GM18861 (cell line): ENCODE data around the gene NLRC5.
"Not testable (repeated sequence)": the region's sequence is repeated elsewhere in the genome, so short reads cannot be mapped to it uniquely, and the experiment has no call there.

Experiments used
- ATAC-seq: cut with Tn5 transposase; IDR thresholded peaks from one replicate; pipeline ENCODE4 v1.9.1; 2021; ENCODE audit not compliant: unreplicated experiment

NLRC5 gene

GRCh38 chr16:56960681-56961281 lies 28.6 kb upstream of the NLRC5 start:
- ATAC-seq = no peak

GRCh38 chr16:56961386-56961785 lies 28.0 kb upstream of the NLRC5 start:
- ATAC-seq = no peak

DNA sequence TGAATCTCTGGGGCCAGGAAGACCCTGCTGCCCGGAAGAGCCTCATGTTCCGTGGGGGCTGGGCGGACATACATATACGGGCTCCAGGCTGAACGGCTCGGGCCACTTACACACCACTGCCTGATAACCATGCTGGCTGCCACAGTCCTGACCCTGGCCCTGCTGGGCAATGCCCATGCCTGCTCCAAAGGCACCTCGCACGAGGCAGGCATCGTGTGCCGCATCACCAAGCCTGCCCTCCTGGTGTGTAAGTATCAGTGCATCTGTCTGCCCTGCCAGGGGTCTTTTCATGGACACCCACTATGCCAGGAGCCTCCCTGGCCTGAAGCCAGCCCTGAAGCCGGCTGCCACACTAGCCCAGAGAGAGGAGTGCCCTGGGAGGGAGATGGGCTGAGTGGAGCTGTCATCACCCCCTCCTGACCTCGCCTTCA lies 27.5 kb upstream of the NLRC5 start, which contains the start of gene CETP:
Gene CETP (plus strand): TSS at position 100 of the 431 bp plus-strand sequence. CDS start 30 bp downstream, at position 130.
- no peak for ATAC-seq

- peak; percentile 52 for ATAC-seq
Observed at GRCh38 chr16:56964243-56965148, 24.9 kb upstream of the NLRC5 start.

DNA sequence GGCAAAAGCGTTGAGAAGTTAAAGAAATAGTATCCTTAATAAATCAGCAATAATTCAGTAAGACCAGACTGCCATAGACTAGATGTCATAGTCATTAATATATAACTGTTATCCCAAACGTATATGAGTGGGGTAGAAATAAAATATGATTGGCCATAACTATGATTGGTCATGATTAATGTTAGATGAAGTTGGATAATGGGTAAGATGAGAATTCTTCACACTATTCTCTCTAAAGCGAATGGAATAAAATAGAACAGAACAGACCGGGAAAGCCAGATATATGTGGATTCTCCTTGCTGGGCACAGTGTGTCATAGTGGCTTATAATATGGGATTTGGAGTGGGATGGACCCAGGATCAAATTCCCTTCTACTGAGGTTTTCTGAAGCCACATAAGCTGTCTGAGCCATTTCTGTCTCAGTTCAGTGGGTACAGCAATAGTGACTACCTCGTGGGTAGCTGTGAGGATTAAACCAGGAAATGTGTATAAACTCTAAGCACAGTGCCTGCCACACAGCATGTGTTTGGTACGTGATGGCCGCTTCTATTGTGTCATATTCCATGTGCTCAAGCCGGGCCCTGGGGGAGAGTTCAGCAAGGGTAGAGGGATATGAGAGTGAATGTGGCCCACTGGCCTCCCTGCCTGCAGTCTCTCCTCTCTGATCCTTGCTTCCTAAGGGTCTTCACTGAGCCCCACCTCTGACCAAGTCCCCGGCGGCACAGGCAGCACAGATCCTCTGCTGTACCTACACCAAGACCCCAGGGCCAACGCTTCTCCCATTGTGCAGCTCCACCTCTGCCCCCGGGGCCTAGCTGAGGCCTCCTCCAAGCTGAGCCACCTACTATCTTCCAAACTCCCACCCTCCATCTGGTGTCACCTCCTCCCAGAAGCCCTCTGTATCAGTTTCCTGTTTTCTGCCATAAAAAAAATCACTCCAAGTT lies 23.9 kb upstream of the NLRC5 start:
- no peak for ATAC-seq

DNA sequence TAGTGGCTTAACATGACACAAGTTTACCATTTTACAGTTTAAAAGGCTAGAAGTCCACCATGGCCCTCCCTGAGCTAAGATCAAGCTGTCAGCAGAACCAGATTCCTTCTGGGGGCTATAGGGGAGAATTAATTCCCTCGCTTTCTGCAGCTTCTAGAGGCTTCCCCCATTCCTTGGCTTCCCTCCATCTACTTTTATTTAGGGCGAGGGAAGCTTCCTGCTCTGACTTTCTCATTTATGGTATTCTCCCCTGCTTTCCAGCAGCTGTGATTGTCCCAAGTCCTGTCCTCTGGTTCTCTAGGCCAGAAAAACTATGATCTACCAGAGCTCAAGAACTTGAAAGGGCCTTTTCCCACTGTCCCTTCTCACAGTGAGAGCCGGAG lies 23.3 kb upstream of the NLRC5 start:
- no peak for ATAC-seq

DNA sequence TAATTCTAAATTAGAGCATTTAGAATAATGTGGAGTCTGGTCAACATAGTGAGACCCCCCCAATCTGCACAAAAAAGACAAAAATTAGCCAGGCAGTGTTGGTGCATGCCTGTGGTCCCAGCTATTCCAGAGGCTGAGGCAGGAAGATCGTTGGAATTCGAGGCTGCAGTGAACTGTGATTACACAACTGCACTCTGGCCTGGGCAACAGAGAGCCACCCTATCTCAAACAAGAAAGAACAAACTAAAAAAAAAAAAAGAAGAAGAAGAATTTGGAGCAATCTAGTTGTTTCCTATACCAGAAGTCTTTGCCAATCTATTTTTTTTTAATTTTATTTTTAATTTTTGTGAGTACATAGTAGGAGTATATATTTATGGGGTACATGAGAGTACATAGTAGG lies 21.6 kb upstream of the NLRC5 start:
- no peak for ATAC-seq

DNA sequence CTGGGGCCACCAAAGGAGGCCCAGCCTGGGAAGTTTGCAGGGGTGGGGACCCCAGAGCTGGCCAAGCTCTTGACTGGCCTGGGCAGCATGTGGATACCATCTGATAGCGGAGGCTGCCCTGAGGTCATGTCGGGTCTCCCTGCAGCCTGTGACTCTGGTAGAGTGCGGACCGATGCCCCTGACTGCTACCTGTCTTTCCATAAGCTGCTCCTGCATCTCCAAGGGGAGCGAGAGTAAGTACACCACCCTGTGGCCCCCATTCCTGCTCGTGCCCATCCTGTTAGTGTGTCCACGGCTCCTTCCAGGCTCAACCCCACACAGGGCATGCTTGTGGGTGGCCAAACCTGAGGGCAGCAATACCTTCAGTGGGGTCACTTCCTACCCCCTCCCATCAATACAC lies 19.6 kb upstream of the NLRC5 start:
- ATAC-seq = no peak

DNA sequence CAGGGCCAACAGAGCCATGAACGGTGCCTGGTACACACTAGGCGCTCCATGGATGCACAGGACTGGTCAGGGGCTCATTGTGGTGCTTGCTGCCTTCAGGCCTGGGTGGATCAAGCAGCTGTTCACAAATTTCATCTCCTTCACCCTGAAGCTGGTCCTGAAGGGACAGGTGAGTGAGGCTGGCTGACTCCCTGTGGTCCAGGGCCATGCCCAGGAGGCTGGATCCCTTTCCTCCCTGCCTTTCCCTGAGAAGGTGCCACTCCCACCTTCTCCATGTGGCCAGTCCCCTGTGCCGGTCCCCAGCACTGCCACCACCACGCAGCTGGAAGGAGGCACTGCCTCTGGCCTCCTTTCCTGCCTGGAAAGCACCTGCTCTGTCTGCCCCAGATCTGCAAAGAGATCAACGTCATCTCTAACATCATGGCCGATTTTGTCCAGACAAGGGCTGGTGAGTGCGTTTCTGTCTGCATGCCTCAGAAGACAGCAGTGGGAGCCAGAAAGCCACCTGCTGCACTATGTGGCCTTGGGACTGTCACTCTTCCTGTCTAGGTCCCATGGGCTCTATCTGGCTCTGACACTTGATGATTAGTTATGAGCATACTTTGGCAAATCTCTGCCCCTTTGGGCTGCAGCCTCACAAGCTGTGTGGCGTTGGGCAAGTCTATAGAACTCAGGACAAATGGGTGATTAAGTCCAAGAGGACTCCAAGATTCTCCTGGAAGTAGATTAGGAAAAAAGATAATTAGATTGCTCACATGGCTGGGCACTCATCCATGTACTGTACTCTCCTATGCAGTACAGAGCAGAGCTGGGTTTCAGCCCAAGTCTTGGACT lies 18.2 kb upstream of the NLRC5 start:
- peak; percentile 93 for ATAC-seq

GRCh38 chr16:56971768-56972043 lies 17.7 kb upstream of the NLRC5 start:
- no peak for ATAC-seq

- ATAC-seq = no peak
Observed at GRCh38 chr16:56972403-56973293, 16.7 kb upstream of the NLRC5 start.

DNA sequence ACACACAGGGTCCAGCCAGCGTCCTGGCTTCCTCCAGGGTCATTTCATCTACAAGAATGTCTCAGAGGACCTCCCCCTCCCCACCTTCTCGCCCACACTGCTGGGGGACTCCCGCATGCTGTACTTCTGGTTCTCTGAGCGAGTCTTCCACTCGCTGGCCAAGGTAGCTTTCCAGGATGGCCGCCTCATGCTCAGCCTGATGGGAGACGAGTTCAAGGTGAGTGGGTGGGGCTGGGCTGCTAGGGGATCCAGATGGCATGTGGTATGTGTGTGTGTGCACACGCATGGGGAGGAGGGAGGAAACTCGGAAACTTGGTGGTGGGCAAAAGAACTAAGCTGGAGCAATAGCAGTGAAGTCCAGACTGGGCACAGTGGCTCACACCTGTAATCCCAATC lies 16.1 kb upstream of the NLRC5 start:
- no peak for ATAC-seq

DNA sequence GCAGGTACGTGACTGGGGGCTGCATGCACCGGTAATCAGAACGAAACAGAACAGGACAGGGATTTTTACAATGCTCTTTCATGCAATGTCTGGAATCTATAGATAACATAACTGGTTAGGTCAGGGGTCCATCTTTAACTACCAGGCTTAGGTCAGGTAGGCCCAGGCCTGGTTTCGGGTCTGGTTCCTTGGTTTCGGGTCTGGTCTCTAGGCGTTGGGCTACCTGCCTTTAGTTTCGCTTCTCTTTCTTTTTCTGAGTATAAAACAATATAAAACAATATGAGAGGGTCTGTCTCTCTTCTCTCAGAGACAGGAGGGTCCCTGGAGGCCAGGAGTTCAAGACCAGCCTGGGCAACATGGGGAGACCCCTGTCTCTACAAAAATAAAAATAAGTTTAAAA lies 15.5 kb upstream of the NLRC5 start:
- ATAC-seq = not testable (repeated sequence)

DNA sequence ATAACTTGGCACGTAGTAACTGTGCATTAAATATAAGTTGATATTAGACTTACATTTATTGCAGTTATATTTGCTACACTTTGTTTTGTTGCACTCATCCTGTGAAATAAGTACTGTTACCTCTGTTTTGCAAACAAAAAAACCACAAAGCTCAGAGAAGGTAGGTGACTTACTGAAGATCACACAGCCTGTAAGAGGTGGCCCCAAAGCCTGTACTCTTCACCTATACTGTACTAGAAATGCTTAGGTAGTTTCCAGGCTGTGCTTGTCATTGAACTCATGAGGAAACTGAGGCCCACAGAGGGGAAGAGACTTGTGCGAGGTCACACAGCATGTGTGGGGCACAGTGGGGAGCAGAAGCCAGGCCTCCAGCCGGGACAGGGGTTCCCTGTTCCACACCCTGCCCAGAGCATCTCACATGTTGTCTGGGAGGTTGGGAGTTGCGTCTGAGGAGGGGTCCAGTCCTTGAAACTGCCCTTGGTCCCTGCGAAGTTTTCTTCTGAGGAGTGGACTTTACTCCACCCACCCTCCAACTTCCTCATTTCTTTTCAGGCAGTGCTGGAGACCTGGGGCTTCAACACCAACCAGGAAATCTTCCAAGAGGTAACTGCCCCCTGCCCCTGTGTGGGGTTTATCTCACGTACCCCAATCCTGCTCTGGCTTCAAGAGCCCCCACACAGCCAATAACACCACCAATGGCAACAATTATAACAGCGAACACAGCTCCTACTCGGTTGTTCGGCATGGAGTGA lies 14.6 kb upstream of the NLRC5 start:
- ATAC-seq = no peak

- ATAC-seq = no peak
Observed at GRCh38 chr16:56975714-56976113, 13.6 kb upstream of the NLRC5 start.

- no peak for ATAC-seq
Observed at GRCh38 chr16:56977216-56977615, 12.1 kb upstream of the NLRC5 start.

DNA sequence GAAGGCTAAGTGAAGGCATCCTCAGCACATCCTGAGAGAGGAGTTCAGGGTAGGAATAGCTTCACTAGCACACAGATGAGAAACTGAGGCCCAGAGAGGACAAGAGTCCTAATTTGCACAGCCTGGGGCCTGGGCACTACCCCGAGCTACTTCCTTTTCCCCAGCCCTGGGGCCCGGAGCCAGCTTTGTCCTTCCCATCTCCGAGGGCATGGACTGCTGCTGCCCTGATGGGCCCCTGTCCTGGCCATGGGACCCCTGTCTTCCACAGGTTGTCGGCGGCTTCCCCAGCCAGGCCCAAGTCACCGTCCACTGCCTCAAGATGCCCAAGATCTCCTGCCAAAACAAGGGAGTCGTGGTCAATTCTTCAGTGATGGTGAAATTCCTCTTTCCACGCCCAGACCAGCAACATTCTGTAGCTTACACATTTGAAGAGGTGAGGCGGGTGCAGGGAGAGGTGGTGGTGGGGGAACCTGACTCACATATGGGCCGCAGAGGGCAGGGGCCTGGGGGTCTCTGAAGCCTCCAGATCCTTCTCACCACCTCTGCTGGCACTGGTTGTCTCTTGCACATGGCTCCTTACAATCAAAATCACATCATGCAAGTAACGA lies 11.4 kb upstream of the NLRC5 start:
- no peak for ATAC-seq

GRCh38 chr16:56980201-56980535 lies 9.2 kb upstream of the NLRC5 start:
- no peak for ATAC-seq
